COLO829 (cell line): ENCODE data around the gene MTUS2.

Experiments used
- DNase-seq: peaks from one replicate; pipeline ENCODE4 v3.0.0; 2012; ENCODE audit warnings: low spot score

The MTUS2 gene

GRCh38 chr13:29484796-29485195, 664.7 kb downstream of the MTUS2 start:
- no peak for DNase-seq

- no peak for DNase-seq
These were observed 666.4 kb downstream of the MTUS2 start for GRCh38 chr13:29486551-29486950.

DNA sequence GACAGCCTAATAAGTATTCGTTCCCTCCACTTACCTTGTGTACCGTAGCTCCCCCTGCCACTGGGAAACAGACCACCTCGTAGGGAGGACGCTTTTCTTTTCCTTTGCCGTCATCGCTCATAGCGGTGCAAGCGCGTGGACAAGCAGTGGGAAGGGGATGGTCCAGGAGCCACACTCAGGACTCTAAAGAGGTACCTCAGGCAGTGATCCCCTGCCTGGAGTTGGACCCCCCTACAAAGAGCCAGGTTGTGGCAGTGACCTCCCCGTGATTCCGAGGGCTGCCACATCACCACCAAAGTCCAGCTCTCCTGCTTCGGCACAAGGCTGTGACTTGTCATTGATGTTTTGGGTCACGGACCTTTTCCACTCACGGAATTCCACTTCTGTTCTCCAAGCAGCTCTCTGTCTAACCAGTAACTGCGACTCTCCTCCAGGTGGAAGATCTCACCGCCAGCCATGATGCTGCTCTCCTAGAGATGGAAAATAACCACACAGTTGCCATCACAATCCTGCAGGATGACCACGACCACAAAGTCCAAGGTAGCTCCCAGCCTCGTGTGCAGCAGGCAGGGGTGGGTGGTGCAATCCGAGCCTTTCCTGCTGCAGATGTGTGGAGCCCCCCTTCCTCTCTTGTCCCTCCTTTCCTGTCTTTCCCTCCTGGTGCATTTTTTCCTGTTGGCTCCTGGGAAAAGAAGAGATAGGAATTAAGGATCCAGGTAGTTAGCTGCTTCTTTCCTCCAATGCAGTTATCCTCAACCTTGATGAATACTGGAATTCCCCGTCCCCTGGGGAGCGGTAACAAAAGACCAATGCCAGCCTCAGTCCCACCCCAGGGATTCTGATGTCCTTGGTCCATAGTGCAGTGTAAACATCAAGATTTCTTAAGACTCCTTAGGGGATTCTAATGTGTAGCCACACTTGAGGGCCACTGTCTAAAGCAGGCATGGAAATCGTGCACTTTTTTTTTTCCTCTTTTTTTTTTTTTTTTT, 667.6 kb downstream of the MTUS2 start:
- DNase-seq = no peak

DNA sequence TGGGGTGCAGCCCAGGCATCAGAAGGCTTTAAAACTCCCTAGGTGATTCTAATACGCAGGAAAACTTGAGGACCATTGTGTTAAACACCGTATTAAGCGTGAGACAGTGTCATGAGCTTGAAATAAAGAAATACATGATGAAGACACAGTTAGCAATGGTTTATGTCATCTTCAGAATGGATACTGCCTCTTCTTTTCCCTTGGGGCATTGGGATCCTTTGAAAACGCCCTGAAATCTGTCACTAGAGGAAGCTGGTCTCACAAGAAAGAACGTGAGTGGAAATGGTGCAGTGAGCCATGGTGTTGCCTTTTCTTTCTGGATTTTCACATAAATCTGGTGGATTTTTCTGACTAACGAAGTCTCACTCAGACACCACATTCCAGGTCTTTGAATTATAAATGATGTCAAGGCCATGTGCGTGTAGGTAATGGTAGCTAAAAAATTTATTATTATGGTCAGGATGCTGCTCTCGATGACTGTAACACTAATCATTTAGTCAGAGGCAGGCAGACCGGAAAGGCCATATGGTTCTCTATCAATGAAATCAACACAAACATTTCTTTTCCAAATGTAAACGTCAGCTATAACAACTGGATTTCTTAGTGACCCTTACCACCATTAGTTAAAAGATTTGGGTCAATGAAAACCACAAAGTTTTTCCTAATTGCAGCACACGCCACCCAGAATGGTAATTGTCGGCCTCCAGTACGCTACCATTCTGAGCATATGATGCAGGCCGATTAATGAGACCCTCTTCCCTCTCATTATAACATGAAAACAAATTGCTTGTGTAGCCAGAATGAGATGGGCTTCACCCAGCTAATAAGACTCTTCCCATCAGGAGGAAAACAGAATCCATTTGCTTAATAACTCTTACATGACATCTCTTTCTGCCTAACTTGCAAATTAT, 669.8 kb downstream of the MTUS2 start:
- DNase-seq = no peak

GRCh38 chr13:29490561-29490885, 670.4 kb downstream of the MTUS2 start:
- DNase-seq = no peak

DNA sequence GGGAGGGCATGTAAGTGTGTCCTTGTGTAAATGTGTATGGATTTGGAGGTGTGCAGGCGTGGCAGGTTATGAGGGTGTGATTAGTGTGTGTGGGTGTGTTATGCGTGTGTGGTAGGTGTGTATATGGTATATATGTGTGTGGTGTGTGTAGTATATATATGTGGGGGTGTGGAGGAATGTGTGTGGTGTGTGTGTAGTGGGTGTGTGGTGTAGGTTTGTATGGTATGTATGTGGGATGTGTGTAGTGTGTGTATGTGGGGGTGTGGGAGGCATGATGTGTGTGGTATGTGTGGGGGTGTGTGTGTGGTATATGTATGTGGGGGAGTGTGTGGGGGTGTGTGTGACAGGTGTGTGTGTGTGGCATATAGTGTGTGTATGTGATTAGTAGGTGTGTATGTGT, 671.1 kb downstream of the MTUS2 start:
- DNase-seq = no peak

GRCh38 chr13:29493796-29494195, 673.7 kb downstream of the MTUS2 start:
- DNase-seq = no peak

DNA sequence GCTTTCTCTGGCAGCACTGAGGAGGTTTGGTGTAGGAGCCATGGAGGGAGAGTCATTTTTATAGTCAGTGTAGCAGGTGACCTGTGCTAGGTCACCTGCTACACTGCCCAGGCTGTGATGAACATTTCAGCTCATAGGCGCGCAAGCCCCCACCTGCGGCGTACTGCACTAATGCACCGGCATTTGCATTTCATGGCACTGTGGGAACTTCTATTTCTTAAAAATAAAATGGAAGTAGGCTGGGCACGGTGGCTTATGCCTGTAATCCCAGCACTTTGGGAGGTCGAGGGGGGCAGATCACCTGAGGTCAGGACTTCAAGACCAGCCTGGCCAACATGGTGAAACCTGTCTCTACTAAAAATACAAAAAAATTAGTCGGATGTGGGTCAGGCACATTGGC, 674.4 kb downstream of the MTUS2 start:
- DNase-seq = no peak

- DNase-seq = no peak
These were observed 676.1 kb downstream of the MTUS2 start for GRCh38 chr13:29496241-29496712.

DNA sequence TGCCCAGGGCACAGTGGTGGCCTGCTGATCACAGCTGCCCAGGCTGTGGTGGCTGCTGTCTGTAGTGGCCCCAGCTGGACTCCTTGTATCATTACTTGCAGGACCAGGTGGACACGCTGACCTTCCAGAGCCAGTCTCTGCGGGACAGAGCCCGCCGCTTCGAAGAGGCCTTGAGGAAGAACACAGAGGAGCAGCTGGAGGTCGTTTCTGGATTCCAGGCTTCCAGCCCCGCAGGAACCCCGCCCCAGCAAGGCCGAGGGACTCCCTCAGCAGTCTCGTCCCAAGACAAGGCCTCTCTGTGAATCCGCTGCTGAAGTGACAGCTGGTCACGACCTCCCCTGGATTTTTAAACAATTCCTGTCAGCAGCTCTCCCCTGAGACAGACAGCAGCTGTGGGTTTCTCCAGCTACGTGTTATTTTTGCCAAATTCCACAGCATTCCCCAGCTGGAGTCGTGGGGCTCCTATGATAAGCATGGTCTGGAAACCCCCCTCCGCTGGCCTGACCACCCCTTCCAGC, 677.1 kb downstream of the MTUS2 start:
- no peak for DNase-seq

- DNase-seq = no peak
These were observed 678.4 kb downstream of the MTUS2 start for GRCh38 chr13:29498426-29499040.

GRCh38 chr13:29499506-29500165, 679.5 kb downstream of the MTUS2 start:
- no peak for DNase-seq

GRCh38 chr13:29500386-29500785, 680.2 kb downstream of the MTUS2 start:
- DNase-seq = no peak

DNA sequence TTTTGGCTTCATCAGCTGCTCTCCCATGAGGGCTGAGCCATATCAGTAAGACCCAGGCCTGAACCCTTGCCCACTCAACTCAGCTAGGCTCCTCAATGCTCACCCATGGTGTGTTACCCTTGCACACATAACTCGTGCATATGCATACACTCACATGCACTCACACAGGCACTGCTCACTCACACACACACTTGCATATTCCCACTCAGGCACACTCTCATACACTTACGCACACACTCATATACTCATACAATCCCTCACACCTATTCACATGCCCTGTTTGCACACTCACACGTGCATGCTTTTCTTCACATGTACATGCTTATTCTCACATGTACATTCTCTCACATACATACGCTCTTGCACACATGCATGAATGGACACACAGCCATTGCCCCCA, 681.5 kb downstream of the MTUS2 start:
- no peak for DNase-seq

DNA sequence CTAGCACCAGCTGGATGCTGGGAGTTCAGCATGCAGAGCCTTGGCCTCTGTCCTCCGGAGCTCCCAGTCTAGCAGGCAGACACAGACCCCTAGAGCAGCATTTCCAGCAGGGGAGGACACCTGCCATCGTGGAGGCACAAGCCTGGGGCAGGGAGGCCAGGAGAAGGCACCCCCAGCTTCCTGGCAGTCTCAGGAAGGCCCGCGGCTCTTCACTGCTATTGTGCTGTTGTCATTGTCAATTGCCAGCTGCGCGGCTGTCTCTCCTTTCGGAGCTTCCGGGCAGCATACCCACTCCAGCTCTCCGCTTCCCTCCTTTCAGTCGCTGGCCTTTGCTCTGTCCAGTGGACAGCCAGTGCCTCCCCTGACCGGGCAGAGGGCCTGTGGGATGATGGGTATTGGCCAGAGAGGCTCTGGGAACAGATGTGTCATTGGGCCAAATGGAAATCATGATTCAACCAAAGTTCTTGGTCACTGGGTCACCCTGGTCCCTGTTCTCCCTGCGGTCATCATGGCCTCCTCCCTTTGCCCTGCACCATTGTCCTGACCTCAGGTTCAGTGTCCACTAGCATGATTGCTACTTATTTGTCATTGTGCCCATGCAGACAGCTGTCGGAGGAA, 682.4 kb downstream of the MTUS2 start:
- no peak for DNase-seq

GRCh38 chr13:29503041-29503837, 683.1 kb downstream of the MTUS2 start:
- DNase-seq = no peak

DNA sequence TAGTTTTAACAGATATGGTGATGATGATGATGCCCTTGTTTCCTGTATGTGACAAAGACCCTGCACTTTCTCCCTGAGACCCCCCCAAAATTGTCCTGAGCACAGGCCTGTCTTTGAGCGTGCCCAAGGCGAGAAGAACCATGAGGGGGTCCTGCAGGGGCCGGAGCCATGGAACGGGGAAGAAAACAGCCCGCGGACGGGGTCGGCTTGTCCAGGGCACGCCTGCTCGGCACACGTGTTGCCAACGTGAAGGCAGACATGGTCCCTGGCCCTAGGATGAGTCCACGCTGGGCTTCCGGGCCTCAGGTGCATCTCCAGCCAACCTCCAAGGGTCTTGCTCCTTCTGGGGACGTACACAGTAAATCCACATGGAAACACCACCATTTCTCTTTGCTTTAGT, 684.6 kb downstream of the MTUS2 start:
- DNase-seq = no peak

DNA sequence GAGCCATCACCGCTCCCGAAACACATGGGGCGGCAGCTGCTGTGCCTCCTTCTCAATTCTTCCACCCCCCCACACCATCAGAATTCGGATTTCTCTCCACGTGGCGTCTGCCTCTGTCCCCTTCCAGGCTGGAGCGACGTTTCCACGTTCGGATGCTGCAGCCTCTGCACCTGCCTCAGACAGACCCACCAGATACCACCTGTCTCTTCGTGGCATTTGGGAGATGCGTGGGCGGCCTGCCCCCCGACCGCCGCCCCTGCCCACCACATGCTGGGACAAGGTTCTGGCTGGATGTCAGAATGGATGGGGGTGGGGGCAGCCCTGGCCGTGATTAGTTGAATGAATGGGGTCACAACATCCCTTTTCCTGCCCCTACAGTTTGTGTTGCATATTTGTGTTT, 685.4 kb downstream of the MTUS2 start:
- no peak for DNase-seq

- DNase-seq = no peak
These were observed 685.8 kb downstream of the MTUS2 start for GRCh38 chr13:29505950-29506349.

DNA sequence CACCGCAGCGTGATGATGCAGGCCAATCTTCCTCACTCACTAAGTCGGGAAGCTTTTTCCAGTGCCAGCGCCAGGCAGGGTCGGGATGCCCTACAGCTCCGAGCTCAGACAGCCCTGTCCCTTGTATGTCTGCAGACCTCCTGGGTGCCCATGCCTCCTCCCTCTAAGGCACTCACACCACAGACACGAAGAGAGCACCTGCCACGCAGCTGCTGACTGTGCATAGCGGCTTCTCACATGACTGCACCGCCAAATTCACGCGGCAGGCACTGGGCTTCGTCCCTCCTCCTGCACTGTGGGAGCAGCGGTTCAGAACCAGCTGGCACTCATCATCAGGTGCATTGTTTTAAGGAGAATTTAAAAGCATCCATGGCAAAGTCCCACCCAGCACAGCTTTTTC, 687.2 kb downstream of the MTUS2 start:
- DNase-seq = no peak
